ENCODE measurements around the gene CSTPP1. TPM values are rescaled to one million over a fixed set of nuclear protein-coding genes. Genes with fewer than 3 reads are reported as not detected.
A peak's percentile ranks its signal among the peaks of the same experiment; 100 is the strongest.

Gene CSTPP1
- total and polyA plus RNA-seq, 2 donors (not counting 3 experiments of a cell fraction or from before 2014, with no cell fraction given): 25.9 to 38.2 TPM

GRCh38 chr11:47099214-47099917 lies 162.8 kb downstream of the CSTPP1 start:
- BruUV-seq (replicated peaks): no TSS peak
- no peak overlapping the region for H3K9ac ChIP-seq (replicated peaks; ENCODE audit: extremely low read depth, insufficient read depth, low read length)
- POLR2A ChIA-PET: no interaction called here
- CTCF ChIA-PET: interaction anchor here (2.0 kb wide), 1 partner anchor 18 kb away, joined by 6 read pairs; no protein-coding TSS in a partner anchor
- H4K20me1 ChIP-seq (replicated peaks; ENCODE audit: control insufficient read depth, extremely low read depth, insufficient read depth, low read length): no peaks in the 10 kb centered on the region
- H2AFZ ChIP-seq (ENCODE audit: low read depth, low read length): no peak overlapping the region
- intact Hi-C loops (cut with micrococcal nuclease): no loop called here
- DNase-seq (ENCODE audit: low read depth, low spot score): peak; percentile 64
- H3K4me1 ChIP-seq (ENCODE audit: control insufficient read depth, extremely low read depth, insufficient read depth, low read length): peaks cover 6% of the 10 kb centered on the region
- H3K27ac ChIP-seq (ENCODE audit: insufficient read depth, low read depth, low read length): no peak overlapping the region
- H3K36me3 ChIP-seq (ENCODE audit: control insufficient read depth in 2 of 2, extremely low read depth in 1 of 2, insufficient read depth in 2 of 2, low read length in 2 of 2): no peaks in the 10 kb centered on the region
- H3K27me3 ChIP-seq (ENCODE audit: control insufficient read depth in 2 of 2, insufficient read depth in 2 of 2, low read length in 2 of 2): no peaks in the 10 kb centered on the region
- no peak overlapping the region for H3K4me3 ChIP-seq (replicated peaks in 1 of 3; ENCODE audit: insufficient read depth in 1 of 3, low read depth in 1 of 3, low read length in 3 of 3)
- H3K79me2 ChIP-seq (ENCODE audit: control insufficient read depth, insufficient read depth, low read length): no peaks in the 10 kb centered on the region
- TF ChIP-seq GATA2 (IDR thresholded peaks at IDR 0.05; ENCODE audit: insufficient read depth, insufficient read length, low read depth, low read length) (peak; percentile 59), FOS (IDR thresholded peaks at IDR 0.05; ENCODE audit: borderline replicate concordance, insufficient read depth, low read length) (no peak)
- H3K9me3 ChIP-seq (replicated peaks; ENCODE audit: control insufficient read depth, insufficient read depth, low read length): no peaks in the 10 kb centered on the region
- H3K4me2 ChIP-seq (ENCODE audit: insufficient read depth, low read length): no peak overlapping the region
- dilution Hi-C loops (cut with MboI; ENCODE audit: extremely low pct_ligation_motif_present, low sequenced_read_pairs): no loop called here
- peak; percentile 4 for FAIRE-seq
- no peaks in the 10 kb centered on the region for H3K9me1 ChIP-seq (replicated peaks; ENCODE audit: control insufficient read depth, extremely low read depth, insufficient read depth, low read length)

DNA sequence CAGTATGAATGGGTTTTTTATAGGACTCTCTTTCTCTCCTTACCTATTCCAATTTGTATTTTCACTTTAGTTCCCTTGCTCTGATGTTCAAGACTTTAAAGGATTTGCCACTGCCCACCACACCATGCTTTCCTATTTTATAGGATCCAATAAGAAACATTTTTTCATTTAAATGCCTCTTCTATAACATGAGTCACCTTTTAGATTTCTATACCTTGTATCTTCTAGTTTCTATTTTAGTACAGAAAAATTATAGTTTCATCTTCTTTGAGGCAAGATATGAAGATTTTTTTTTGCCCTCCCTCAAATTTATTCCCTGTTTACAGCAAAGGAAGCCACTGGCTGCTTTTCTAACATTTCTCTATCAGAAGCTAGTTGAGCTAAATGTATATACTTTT lies 163.4 kb downstream of the CSTPP1 start:
- CTCF ChIA-PET: interaction anchor here (2.0 kb wide), 1 partner anchor 19 kb away, joined by 6 read pairs; no protein-coding TSS in a partner anchor
- Histone ChIP-seq H3K4me1 (ENCODE audit: control insufficient read depth, extremely low read depth, insufficient read depth, low read length) (peaks cover 6% of the 10 kb centered on the region), H3K9me1 (replicated peaks; ENCODE audit: control insufficient read depth, extremely low read depth, insufficient read depth, low read length) (no peaks in the 10 kb centered on the region), H4K20me1 (replicated peaks; ENCODE audit: control insufficient read depth, extremely low read depth, insufficient read depth, low read length) (no peaks in the 10 kb centered on the region), H2AFZ (ENCODE audit: low read depth, low read length) (no peak overlapping the region), H3K4me3 (replicated peaks in 1 of 3; ENCODE audit: insufficient read depth in 1 of 3, low read depth in 1 of 3, low read length in 3 of 3) (no peak overlapping the region), H3K27ac (ENCODE audit: insufficient read depth, low read depth, low read length) (no peak overlapping the region), H3K4me2 (ENCODE audit: insufficient read depth, low read length) (no peak overlapping the region), H3K36me3 (ENCODE audit: control insufficient read depth in 2 of 2, extremely low read depth in 1 of 2, insufficient read depth in 2 of 2, low read length in 2 of 2) (no peaks in the 10 kb centered on the region), H3K27me3 (ENCODE audit: control insufficient read depth in 2 of 2, insufficient read depth in 2 of 2, low read length in 2 of 2) (no peaks in the 10 kb centered on the region), H3K79me2 (ENCODE audit: control insufficient read depth, insufficient read depth, low read length) (no peaks in the 10 kb centered on the region), H3K9ac (replicated peaks; ENCODE audit: extremely low read depth, insufficient read depth, low read length) (no peak overlapping the region), H3K9me3 (replicated peaks; ENCODE audit: control insufficient read depth, insufficient read depth, low read length) (no peaks in the 10 kb centered on the region)
- POLR2A ChIA-PET: no interaction called here
- DNase-seq (ENCODE audit: low read depth, low spot score): no peak
- TF ChIP-seq GATA2 (IDR thresholded peaks at IDR 0.05; ENCODE audit: insufficient read depth, insufficient read length, low read depth, low read length) (no peak), POLR2AphosphoS5 (IDR thresholded peaks at IDR 0.05; ENCODE audit: insufficient read depth, low read depth, low read length) (no peak), POLR2A (IDR thresholded peaks at IDR 0.05; ENCODE audit: low read depth, low read length) (no peak), EZH2 (IDR thresholded peaks at IDR 0.05; ENCODE audit: borderline replicate concordance, low read depth, low read length, severe bottlenecking) (no peak), CTCF (IDR thresholded peaks at IDR 0.05; ENCODE audit: extremely low read depth in 1 of 2, insufficient read depth in 1 of 2, low read depth in 1 of 2, low read length in 2 of 2) (no peak), FOS (IDR thresholded peaks at IDR 0.05; ENCODE audit: borderline replicate concordance, insufficient read depth, low read length) (no peak), JUN (IDR thresholded peaks at IDR 0.05; ENCODE audit: borderline replicate concordance, insufficient read depth, insufficient read length, low read depth) (no peak), MYC (IDR thresholded peaks at IDR 0.05; ENCODE audit: low read depth, low read length) (no peak)
- TF ChIP-seq, protein P1, sequence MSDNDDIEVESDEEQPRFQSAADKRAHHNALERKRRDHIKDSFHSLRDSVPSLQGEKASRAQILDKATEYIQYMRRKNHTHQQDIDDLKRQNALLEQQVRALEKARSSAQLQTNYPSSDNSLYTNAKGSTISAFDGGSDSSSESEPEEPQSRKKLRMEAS (IDR thresholded peaks at IDR 0.05; ENCODE audit: insufficient read depth, insufficient read length): no peak
- intact Hi-C loops (cut with micrococcal nuclease) (no loop called here), dilution Hi-C loops (cut with MboI; ENCODE audit: extremely low pct_ligation_motif_present, low sequenced_read_pairs) (no loop called here)
- no TSS peak for BruUV-seq (replicated peaks)
- no peak for FAIRE-seq

Measured in endothelial cell of umbilical vein (primary cell).